H9 (cell line): ENCODE results near the gene C12orf57. TPM values are rescaled to one million over a fixed set of nuclear protein-coding genes. Genes with fewer than 3 reads are reported as not detected.

Source experiments
- DNase-seq: peaks from one replicate; pipeline ENCODE4 v3.0.0-alpha.2; 2017
- H2AFZ ChIP-seq: one replicate; pipeline ENCODE4 v1.6.1; 2013; ENCODE audit warnings: mild to moderate bottlenecking, low read length, control low read depth, moderate library complexity
- H2AK5ac ChIP-seq: 2 replicates; pipeline ENCODE4 v1.6.1; 2013; ENCODE audit warnings: low read length, control low read depth, mixed read lengths; ENCODE audit not compliant: insufficient read length
- H2BK120ac ChIP-seq: one replicate; pipeline ENCODE4 v1.6.1; 2013; ENCODE audit warnings: low read depth, mild to moderate bottlenecking, low read length, control low read depth, inconsistent platforms; ENCODE audit not compliant: poor library complexity, severe bottlenecking
- H2BK12ac ChIP-seq: 2 replicates; pipeline ENCODE4 v1.6.1; 2013; ENCODE audit warnings: low read length, control low read depth, mixed read lengths, low read depth; ENCODE audit not compliant: insufficient read length
- H2BK15ac ChIP-seq: 2 replicates; pipeline ENCODE4 v1.6.1; 2013; ENCODE audit warnings: low read depth, low read length, control low read depth
- H2BK20ac ChIP-seq: one replicate; pipeline ENCODE4 v1.6.1; 2013; ENCODE audit warnings: low read depth, mild to moderate bottlenecking, low read length, control low read depth, inconsistent platforms; ENCODE audit not compliant: poor library complexity, severe bottlenecking
- H2BK5ac ChIP-seq: 2 replicates; pipeline ENCODE4 v1.6.1; 2013; ENCODE audit warnings: low read length, control low read depth, mixed read lengths; ENCODE audit not compliant: insufficient read length
- H3K14ac ChIP-seq: 2 replicates; pipeline ENCODE4 v1.6.1; 2013; ENCODE audit warnings: low read length, control low read depth; ENCODE audit not compliant: insufficient read depth
- H3K18ac ChIP-seq: 2 replicates; pipeline ENCODE4 v1.6.1; 2013; ENCODE audit warnings: low read depth, mild to moderate bottlenecking, mixed read lengths, low read length, control low read depth; ENCODE audit not compliant: insufficient read length
- H3K23ac ChIP-seq: 2 replicates; pipeline ENCODE4 v1.6.1; 2013; ENCODE audit warnings: low read length, control low read depth, mixed read lengths, low read depth; ENCODE audit not compliant: insufficient read length
- H3K23me2 ChIP-seq: 2 replicates; pipeline ENCODE4 v1.6.1; 2013; ENCODE audit warnings: low read depth, mild to moderate bottlenecking, mixed read lengths, low read length, control low read depth; ENCODE audit not compliant: insufficient read length, poor library complexity, severe bottlenecking
- H3K27ac ChIP-seq: 2 replicates; pipeline ENCODE4 v1.5.1; 2013; ENCODE audit warnings: low read length, control low read depth, mixed read lengths, low read depth; ENCODE audit not compliant: insufficient read length
- H3K27me3 ChIP-seq: 2 replicates; pipeline ENCODE4 v1.6.1; 2013; ENCODE audit warnings: low read length, control low read depth, inconsistent platforms; ENCODE audit not compliant: insufficient read depth
- H3K4ac ChIP-seq: 2 replicates; pipeline ENCODE4 v1.6.1; 2013; ENCODE audit warnings: low read depth, mild to moderate bottlenecking, control low read depth, inconsistent platforms, low read length, moderate library complexity
- H3K4me1 ChIP-seq: 2 replicates; pipeline ENCODE4 v1.6.1; 2013; ENCODE audit warnings: low read length, control low read depth, inconsistent platforms; ENCODE audit not compliant: insufficient read depth
- H3K4me2 ChIP-seq: 2 replicates; pipeline ENCODE4 v1.6.1; 2013; ENCODE audit warnings: low read length, control low read depth, mixed read lengths; ENCODE audit not compliant: insufficient read length, insufficient read depth
- H3K56ac ChIP-seq: 2 replicates; pipeline ENCODE4 v1.6.1; 2013; ENCODE audit warnings: low read depth, mild to moderate bottlenecking, mixed read lengths, low read length, control low read depth; ENCODE audit not compliant: insufficient read length
- H3K79me1 ChIP-seq: 2 replicates; pipeline ENCODE4 v1.6.1; 2013; ENCODE audit warnings: low read depth, mild to moderate bottlenecking, moderate library complexity, low read length, control low read depth, inconsistent platforms; ENCODE audit not compliant: insufficient read depth, poor library complexity, severe bottlenecking
- H3K79me2 ChIP-seq: 2 replicates; pipeline ENCODE4 v1.6.1; 2013; ENCODE audit warnings: low read length, control low read depth, inconsistent platforms; ENCODE audit not compliant: insufficient read depth
- H3K9ac ChIP-seq: 2 replicates; pipeline ENCODE4 v1.6.1; 2013; ENCODE audit warnings: low read length, control low read depth, mixed read lengths; ENCODE audit not compliant: insufficient read length; ENCODE audit errors: extremely low read depth
- H3K9me3 ChIP-seq: one replicate; pipeline ENCODE4 v1.6.1; 2013; ENCODE audit warnings: low read depth, low read length, inconsistent platforms; ENCODE audit not compliant: control insufficient read depth
- H3T11ph ChIP-seq: one replicate; pipeline ENCODE4 v1.6.1; 2013; ENCODE audit warnings: mild to moderate bottlenecking, low read length, control low read depth, inconsistent platforms
- H4K20me1 ChIP-seq: one replicate; pipeline ENCODE4 v1.6.1; 2013; ENCODE audit not compliant: control insufficient read depth, insufficient read length, insufficient read depth
- H4K5ac ChIP-seq: 2 replicates; pipeline ENCODE4 v1.6.1; 2013; ENCODE audit warnings: low read depth, mild to moderate bottlenecking, mixed read lengths, low read length, control low read depth; ENCODE audit not compliant: insufficient read length
- H4K8ac ChIP-seq: replicated peaks from 2 replicates; pipeline ENCODE4 v1.6.1; 2013; ENCODE audit warnings: low read length, control low read depth, mixed read lengths, low read depth; ENCODE audit not compliant: insufficient read length
- H4K91ac ChIP-seq: 2 replicates; pipeline ENCODE4 v1.6.1; 2013; ENCODE audit warnings: low read depth, mild to moderate bottlenecking, moderate library complexity, mixed read lengths, low read length, control low read depth; ENCODE audit not compliant: insufficient read length
- H3K27ac Mint-ChIP-seq, 3 experiments: 2 replicates in 2 of 3; 3 replicates in 1 of 3; pipeline ENCODE4 v1.8.0; 2020 to 2021; ENCODE audit warnings: mixed read lengths in 3 of 3, mild to moderate bottlenecking in 1 of 3, moderate library complexity in 1 of 3
- H3K27me3 Mint-ChIP-seq: 2 replicates; pipeline ENCODE4 v1.8.0; 2021; ENCODE audit warnings: low read depth, mild to moderate bottlenecking, moderate library complexity, mixed read lengths
- H3K36me3 Mint-ChIP-seq, 3 experiments: 2 replicates in 2 of 3; 3 replicates in 1 of 3; pipeline ENCODE4 v1.8.0; 2020 to 2021; ENCODE audit warnings: low read depth in 3 of 3, mixed read lengths in 3 of 3; ENCODE audit not compliant: insufficient read depth in 1 of 3
- H3K4me1 Mint-ChIP-seq, 2 experiments: 2 replicates each; pipeline ENCODE4 v1.8.0; 2020; ENCODE audit warnings: mixed read lengths in 2 of 2
- H3K4me3 Mint-ChIP-seq, 2 experiments: 2 replicates in 1 of 2; 3 replicates in 1 of 2; pipeline ENCODE4 v1.8.0; 2020 to 2021; ENCODE audit warnings: mild to moderate bottlenecking in 2 of 2, mixed read lengths in 2 of 2, moderate library complexity in 1 of 2
- H3K9me3 Mint-ChIP-seq, 2 experiments: 2 replicates in 1 of 2; 3 replicates in 1 of 2; pipeline ENCODE4 v1.8.0; 2020; ENCODE audit warnings: mild to moderate bottlenecking in 2 of 2, mixed read lengths in 2 of 2, moderate library complexity in 1 of 2
- CTCF ChIP-seq: fragments of 200-600 bp; sonication (generic); conservative IDR thresholded peaks from 3 replicates; pipeline ENCODE4 v1.8.0; 2021; ENCODE audit warnings: antibody characterized with exemption, mild to moderate bottlenecking
- WGBS: extraction: QIAGEN DNeasy Blood & Tissue Kit; methylation state at CpG from one replicate; pipeline ENCODE4 v1.1.7; 2013; ENCODE audit warnings: missing lambda C conversion rate, low lambda C conversion rate, mixed read lengths; ENCODE audit not compliant: insufficient read length; ENCODE audit errors: extremely low coverage; 5-methylcytosine and 5-hydroxymethylcytosine counted together
- total RNA-seq: library from RNA; stranded (reverse); gene quantifications from 2 replicates; pipeline ENCODE4 v1.2.1, GENCODE V29; 2021

Gene C12orf57
- total RNA-seq, 1 experiment from 2014 or later: 195 TPM

GRCh38 chr12:6959058-6959804 is 15.4 kb downstream of the C12orf57 start:
- no peak overlapping the region for H2BK120ac ChIP-seq
- TF ChIP-seq CTCF: no peak
- H3T11ph ChIP-seq: no peak overlapping the region
- H3K18ac ChIP-seq: no peak overlapping the region
- no peak overlapping the region for H3K4me2 ChIP-seq
- no peaks in the 10 kb centered on the region; the same call in 1 of the 2 replicates for H3K79me2 ChIP-seq
- no peak for DNase-seq
- no peak overlapping the region for H3K4ac ChIP-seq
- H3K4me1 Mint-ChIP-seq: peaks cover 30 to 44% of the 10 kb centered on the region in 2 experiments
- no peak overlapping the region for H4K8ac ChIP-seq
- no peak overlapping the region; a peak in 1 of 5 replicates for H3K4me3 Mint-ChIP-seq
- H3K9me3 Mint-ChIP-seq: no peaks in the 10 kb centered on the region
- H3K9me3 ChIP-seq: no peaks in the 10 kb centered on the region
- H3K56ac ChIP-seq: no peak overlapping the region
- H3K23ac ChIP-seq: no peak overlapping the region
- H3K79me1 ChIP-seq: no peaks in the 10 kb centered on the region
- no CpG with 5 or more reads among the region's 24 CpGs for WGBS
- peak overlapping the region in 1 of 3 experiments; percentile 83; a peak in 3 of 7 replicates for H3K27ac Mint-ChIP-seq
- no peak overlapping the region for H3K14ac ChIP-seq
- no peak overlapping the region for H4K91ac ChIP-seq
- no peaks in the 10 kb centered on the region; the same call in 1 of the 2 replicates for H3K27me3 Mint-ChIP-seq
- no peak overlapping the region for H2AK5ac ChIP-seq
- H3K9ac ChIP-seq: no peak overlapping the region
- no peaks in the 10 kb centered on the region for H3K27me3 ChIP-seq
- H3K36me3 Mint-ChIP-seq: peaks cover 0 to 9% (median 0%) of the 10 kb centered on the region in 3 experiments; a peak in 4 of 7 replicates
- H4K20me1 ChIP-seq: no peaks in the 10 kb centered on the region
- H3K23me2 ChIP-seq: peaks cover 17% of the 10 kb centered on the region
- no peak overlapping the region for H2BK5ac ChIP-seq
- no peak overlapping the region for H2BK20ac ChIP-seq
- peaks cover 6% of the 10 kb centered on the region; the same call in 1 of the 2 replicates for H3K4me1 ChIP-seq
- H4K5ac ChIP-seq: no peak overlapping the region
- H2BK12ac ChIP-seq: no peak overlapping the region
- no peak overlapping the region for H3K27ac ChIP-seq
- no peak overlapping the region for H2AFZ ChIP-seq
- H2BK15ac ChIP-seq: no peak overlapping the region
